Mesenteric fat pad (tissue), 1 donor: ENCODE data around the gene PCED1B. TPM values are rescaled to one million over a fixed set of nuclear protein-coding genes. Genes with fewer than 3 reads are reported as not detected.

ENCODE experiments used
- DNase-seq: peaks from one replicate; pipeline ENCODE4 v3.0.0-alpha.2; 2020; ENCODE audit warnings: low spot score
- total RNA-seq: library from RNA; stranded (reverse); fragmentation: NEBNext Ultra II Directional; extraction: Animal tissue kit (Norgen Biotek cat#: 25700); gene quantifications from one replicate; pipeline ENCODE4 v1.2.1, GENCODE V29; 2021
- donor health status: DM: yes; HTN: yes; CAD: no.

Gene PCED1B
- total RNA-seq, 1 donor from 2014 or later: 6.1 TPM

GRCh38 chr12:47067771-47068431 lies 11.5 kb upstream of the PCED1B start:
- DNase-seq: no peak

GRCh38 chr12:47068539-47068938 lies 10.9 kb upstream of the PCED1B start:
- DNase-seq: no peak

GRCh38 chr12:47070310-47070709 lies 9.1 kb upstream of the PCED1B start:
- DNase-seq: no peak

GRCh38 chr12:47071241-47071852 lies 8.1 kb upstream of the PCED1B start:
- DNase-seq: no peak

- DNase-seq: no peak
Measured at GRCh38 chr12:47073951-47074350, 5.5 kb upstream of the PCED1B start.

- no peak for DNase-seq
Measured at GRCh38 chr12:47074757-47075156, 4.7 kb upstream of the PCED1B start.

DNA sequence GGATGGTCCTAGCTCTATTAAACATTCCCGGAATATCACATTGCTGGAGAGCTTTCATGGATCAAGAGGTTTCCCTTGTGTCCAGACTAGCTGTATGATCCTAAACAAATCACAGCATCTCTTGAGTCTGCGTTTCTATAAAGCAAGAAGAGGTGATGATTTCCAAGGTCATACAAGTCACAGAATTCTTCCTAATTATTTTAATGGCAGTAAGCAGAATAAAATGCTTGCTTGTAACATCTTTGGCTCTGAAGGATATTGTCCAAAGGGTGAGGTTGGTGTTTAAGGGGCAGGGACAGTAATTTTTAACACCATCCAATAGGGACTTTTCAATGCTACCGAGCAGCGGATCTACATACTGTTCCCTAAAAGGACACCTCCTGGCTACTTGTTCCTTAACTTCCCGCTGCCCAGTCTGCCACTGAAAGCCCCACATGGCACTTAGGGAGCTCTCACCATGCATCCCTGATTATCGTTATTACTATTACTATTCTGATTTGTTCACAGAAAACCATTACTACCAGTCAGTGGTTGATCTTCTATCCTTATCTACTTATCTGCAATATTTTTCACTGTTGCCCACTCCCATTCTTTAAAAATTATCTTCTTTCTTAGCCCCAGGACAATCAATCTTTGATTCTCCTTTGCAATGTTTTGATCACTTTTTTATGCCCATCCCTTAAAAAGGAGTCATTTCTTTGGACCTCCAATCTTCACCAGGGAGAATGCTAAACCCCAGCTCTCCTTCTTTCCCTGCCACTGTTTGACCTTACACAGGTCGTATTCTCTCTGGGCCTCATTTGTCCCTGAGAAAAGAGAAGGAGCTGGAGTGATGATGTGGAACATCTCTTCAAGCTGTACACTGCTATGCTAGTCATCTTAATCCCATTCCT lies 4.0 kb upstream of the PCED1B start:
- DNase-seq: no peak

- no peak for DNase-seq
Measured at GRCh38 chr12:47077206-47078085, 2.0 kb upstream of the PCED1B start.

DNA sequence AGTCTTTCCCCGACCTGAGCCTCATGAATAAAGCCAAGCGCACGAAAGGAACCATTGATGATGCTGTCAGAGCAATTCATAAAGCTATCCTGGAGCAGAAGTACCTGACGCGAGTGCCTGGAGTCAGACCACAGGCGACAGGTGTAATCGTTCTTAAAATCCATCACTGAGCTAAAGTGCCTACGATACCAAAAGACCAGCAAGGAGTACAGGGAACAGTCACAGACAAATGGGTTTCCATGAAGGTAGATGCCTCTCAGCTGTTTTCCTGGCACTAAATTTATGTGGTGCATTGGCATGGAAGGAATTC lies 1.4 kb upstream of the PCED1B start:
- DNase-seq: no peak

DNA sequence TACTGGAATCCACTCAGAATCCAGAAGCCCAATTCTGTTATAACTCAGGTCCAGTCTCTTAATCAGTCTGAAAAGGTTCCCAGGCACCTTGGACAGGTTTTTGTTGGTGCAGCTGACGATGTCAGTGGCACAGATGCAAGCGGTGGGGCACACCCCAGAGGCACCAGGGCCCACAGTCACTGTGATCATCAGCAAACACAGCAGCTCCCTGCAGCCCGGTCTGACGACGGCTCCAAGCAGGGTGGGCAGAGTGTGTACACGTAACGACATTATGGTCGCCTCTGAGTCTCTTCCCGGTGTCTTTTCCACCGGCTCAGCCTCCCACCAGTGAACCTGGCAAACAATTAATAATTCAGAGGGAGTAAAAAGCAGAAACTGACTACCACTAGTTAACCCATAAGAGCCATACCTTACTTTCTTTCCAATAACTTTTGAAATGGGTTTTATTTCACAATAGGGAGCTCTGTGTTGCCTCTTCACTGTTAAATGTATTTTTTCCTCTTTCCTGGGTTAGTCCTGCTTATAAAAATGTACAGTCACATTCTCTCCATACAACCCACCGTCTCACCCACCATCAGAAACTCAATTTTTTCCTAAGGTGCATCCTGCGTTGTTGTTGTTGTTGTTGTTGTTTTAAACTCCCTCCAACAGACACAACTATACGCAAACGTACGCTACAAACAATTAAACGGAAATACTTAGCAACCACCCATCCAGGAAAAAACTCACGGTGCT lies 521 bp upstream of the PCED1B start:
- DNase-seq: no peak

DNA sequence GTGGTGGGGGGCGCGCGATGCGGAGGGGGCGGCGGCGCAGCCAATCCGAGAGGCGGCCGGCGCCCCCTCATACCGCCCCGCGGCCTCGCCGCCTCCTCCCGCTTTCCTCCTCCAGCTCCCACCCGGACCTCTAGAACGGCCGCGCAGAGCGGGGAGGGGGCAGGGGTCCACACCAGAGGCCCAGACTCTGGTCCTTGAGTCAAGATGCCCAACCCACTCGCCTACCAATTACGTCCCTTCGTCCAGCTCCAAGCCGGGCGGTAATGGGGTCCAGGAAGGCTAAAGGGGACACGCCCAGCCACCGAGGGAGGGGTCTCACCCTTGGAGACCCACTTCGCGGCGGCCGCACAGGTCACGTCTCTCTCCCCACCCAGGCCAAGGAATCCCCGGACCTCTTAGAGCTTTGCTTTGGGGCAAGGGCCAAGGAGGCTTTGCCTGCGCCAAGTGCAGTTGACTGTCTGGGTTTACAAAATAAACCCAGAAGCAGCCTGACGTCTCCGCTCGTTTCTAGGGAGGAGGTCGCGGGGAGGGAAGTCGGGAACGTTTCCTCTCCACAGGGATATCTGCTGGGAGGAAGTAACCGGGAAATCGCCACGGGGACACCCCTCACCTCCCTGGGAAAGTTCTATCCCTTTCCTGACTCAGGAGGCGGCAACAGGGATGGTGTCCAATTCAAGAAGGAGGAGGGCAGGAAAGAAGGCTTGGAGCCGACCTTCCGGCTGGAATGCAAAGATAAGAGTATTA lies 732 bp downstream of the PCED1B start:
- DNase-seq: no peak

DNA sequence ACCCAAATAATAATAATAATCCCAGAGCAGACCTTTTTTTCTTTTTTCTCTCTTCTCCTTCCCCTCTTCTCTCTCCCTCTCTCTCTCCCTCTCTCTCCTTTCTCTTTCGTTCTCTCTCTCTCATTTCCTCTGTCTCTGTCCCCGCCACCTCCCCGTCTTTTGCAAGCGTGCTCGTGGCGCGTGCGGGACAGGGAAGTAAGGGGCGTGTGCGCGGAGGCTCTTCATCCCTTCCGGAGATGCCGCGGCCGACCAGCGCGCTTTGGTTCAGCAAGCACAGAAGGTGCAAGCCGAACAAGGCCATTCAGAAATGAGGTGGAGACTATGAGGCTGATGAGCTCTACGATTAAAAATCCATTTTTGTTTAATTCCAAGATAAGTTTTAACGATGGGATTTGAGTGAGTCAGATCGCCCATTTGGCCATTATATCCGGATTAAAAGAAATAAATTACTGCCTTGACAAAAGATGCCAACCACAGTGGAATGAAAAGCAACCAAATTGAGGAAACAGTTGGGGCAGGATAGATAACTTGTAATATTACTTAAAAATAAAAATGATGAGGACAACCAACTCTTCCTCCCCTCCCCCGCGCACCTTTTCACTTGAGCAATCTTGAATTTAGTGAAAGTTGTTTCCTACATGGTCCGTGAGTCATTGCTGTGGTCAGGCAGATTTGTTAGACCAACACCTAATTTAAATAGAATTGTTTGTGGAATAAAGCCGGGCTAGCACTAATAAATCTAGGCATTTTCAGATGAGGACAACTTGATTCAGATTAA lies 1.5 kb downstream of the PCED1B start:
- DNase-seq: no peak

GRCh38 chr12:47082283-47082682 lies 2.9 kb downstream of the PCED1B start:
- no peak for DNase-seq

DNA sequence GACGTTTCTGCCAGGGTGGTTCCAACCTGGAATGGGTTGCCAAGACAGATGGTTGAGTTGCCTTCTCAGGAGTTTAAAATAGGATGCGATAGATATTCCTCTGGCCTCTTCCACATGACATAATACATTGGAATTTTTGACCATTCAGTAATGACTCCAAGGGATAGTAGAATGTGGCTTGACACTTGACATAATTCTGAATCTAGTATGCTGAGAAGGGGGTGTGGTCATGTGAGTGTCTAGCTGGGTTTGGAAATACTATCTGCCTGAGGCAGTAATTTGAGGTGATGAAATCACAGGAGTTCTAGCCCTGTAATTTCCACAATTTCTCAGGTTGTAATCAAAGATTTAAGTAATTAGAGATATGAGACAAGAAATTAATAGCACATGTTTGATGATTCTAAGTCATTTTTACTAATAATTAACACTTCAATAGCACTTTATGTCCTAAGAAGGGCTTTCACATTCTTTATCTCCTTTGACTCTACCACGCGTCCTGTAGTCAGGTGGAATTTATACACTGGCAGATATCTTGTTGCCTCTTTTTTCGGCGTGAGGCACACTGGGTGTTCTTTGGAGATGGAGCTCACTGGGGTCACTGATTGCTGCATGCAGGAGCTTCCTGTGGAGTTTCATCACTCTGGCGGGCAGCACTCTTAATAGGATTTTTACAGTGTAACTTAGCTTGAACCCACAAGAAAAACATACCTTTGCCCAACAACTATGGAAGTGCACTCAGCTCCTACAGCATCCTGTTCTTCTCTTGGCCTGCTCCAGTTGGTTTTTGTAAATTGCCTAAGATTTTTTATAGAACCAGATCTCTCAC lies 3.6 kb downstream of the PCED1B start:
- no peak for DNase-seq

DNA sequence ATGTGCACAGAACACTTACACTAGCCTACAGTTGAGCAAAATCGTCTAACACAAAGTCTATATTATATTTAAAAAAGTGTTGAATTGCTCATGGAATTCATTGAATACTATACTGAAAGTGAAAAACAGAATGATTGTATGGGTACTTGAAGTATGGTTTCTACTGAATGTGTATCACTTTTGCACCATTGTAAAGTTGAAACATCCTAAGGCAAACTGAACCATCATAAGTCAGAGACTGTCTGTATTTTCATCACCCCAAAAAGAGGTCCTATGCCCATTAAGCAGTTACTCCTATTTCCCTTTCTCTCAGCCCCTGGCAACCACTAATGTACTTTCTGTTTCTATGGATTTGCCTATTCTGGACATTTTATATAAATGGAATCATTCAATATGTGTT lies 4.8 kb downstream of the PCED1B start:
- no peak for DNase-seq

GRCh38 chr12:47085815-47086252 lies 6.4 kb downstream of the PCED1B start:
- no peak for DNase-seq

DNA sequence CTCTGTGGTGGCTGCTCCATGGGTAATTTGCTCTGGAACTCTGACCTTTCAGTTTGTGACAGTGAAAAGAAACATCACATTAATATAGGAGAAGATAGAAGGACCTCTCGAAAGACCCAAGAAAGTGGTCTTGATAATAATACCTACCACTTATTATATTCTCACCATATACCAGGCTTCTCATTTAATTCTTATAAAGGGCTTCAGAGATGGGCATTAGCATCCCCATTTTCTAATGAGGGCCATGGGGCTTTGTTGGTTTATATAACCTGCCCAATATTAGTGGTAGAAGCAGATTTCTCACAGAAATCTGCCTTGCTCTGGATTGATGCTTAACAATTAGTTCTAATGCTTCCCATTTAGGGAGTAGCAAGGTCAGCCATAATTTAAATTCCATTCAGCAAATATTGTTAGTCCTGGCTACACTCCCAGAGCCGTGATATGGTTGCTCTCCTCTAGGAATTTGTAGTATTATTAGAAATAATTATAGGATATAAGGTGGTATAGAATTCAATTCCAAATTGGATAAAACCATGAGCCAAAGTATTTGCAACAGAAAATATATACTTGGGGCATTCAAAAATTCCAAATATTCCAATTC lies 7.8 kb downstream of the PCED1B start:
- no peak for DNase-seq
